Tibial nerve (tissue), 4 donors: Measurements from ENCODE around the gene DRAXIN. TPM values are rescaled to one million over a fixed set of nuclear protein-coding genes. Genes with fewer than 3 reads are reported as not detected.
A peak's percentile ranks its signal among the peaks of the same experiment; 100 is the strongest.

Experiments
- DNase-seq, 2 donors: peaks; one replicate each; pipeline ENCODE4 v3.0.0-alpha.2; 2019; ENCODE audit warnings: low spot score in 2 of 2
- H3K27ac ChIP-seq, 4 donors: fragments of 200-600 bp; sonication (generic) in 3 of 4; one replicate each; pipeline ENCODE4 v1.5.1; 2017 to 2019; ENCODE audit warnings: mild to moderate bottlenecking in 1 of 4
- H3K27me3 ChIP-seq, 2 donors: fragments of 200-600 bp; sonication (generic) in 1 of 2; one replicate each; pipeline versions ENCODE4 v1.5.1 to v1.6.0; 2017 to 2019
- H3K36me3 ChIP-seq, 3 donors: fragments of 200-600 bp; sonication (generic); one replicate each; pipeline ENCODE4 v1.5.1; 2018 to 2019
- H3K4me1 ChIP-seq, 4 donors: fragments of 200-600 bp; sonication (generic) in 3 of 4; one replicate each; pipeline ENCODE4 v1.5.1; 2017 to 2019
- H3K4me3 ChIP-seq, 4 donors: fragments of 200-600 bp; sonication (generic) in 3 of 4; one replicate each; pipeline ENCODE4 v1.5.1; 2017 to 2019; ENCODE audit warnings: mild to moderate bottlenecking in 1 of 4, moderate library complexity in 1 of 4
- H3K9me3 ChIP-seq, 4 donors: fragments of 200-600 bp; sonication (generic) in 3 of 4; one replicate each; pipeline ENCODE4 v1.5.1; 2017 to 2019
- CTCF ChIP-seq, 5 experiments: fragments of 200-600 bp in 3 of 5; fragments of 450-650 bp in 2 of 5; sonication (generic) in 3 of 5; IDR thresholded peaks; one replicate each; pipeline ENCODE4 v1.5.1; 2016 to 2019; ENCODE audit warnings: antibody characterized with exemption in 5 of 5, mild to moderate bottlenecking in 3 of 5, moderate library complexity in 2 of 5
- EP300 ChIP-seq, 2 donors: sonication (generic); formaldehyde crosslinking; IDR thresholded peaks; one replicate each; pipeline ENCODE4 v1.6.1; 2017; ENCODE audit warnings: antibody characterized with exemption in 2 of 2, mild to moderate bottlenecking in 1 of 2
- POLR2A ChIP-seq, 2 donors: fragments of 450-650 bp; IDR thresholded peaks; one replicate each; pipeline ENCODE4 v1.6.1; 2017; ENCODE audit warnings: antibody characterized with exemption in 2 of 2, mild to moderate bottlenecking in 2 of 2, moderate library complexity in 2 of 2
- WGBS, 2 donors: methylation state at CpG; one replicate each; pipeline ENCODE4 v1.1.5; 2018; 5-methylcytosine and 5-hydroxymethylcytosine counted together
- total RNA-seq, 4 donors: library from RNA; depleted of rRNA; stranded (reverse); fragments of >200 nt; gene quantifications; one replicate each; pipeline ENCODE4 v1.1.0, GENCODE V29; 2016

Gene DRAXIN
- total RNA-seq, 4 donors from 2014 or later: under 0.01 to 1.2 (median 0.20) TPM; not detected in 1

GRCh38 chr1:11680270-11681070, 11.0 kb upstream of the DRAXIN start:
- no peak for DNase-seq
- peak overlapping the region; percentile 58 to 95 (median 86) for H3K27ac ChIP-seq

GRCh38 chr1:11681071-11681771, 10.3 kb upstream of the DRAXIN start, which contains the start of gene MAD2L2:
TSS of gene MAD2L2 (minus strand) at chr1:11681148. CDS start at chr1:11680601, 547 bp downstream.
- Histone ChIP-seq H3K4me1 (peaks cover 0 to 28% (median 4%) of the 10 kb centered on the region in 4 donors), H3K27ac (peak within 1 kb of the TSS; percentile 58 to 95 (median 86)), H3K27me3 (no peaks in the 10 kb centered on the region), H3K36me3 (peaks cover 0 to 17% (median under 1%) of the 10 kb centered on the region in 3 donors), H3K9me3 (no peaks in the 10 kb centered on the region), H3K4me3 (peak within 1 kb of the TSS; percentile 61 to 97 (median 82))
- WGBS, 2 donors: 0% methylated on average over 31 to 35 of the region's 71 CpGs
- DNase-seq: peak; percentile 73 to 75
- TF ChIP-seq EP300 (IDR thresholded peaks at IDR 0.05): peak in 1 of 2 donors; percentile 81
- TF ChIP-seq POLR2A (IDR thresholded peaks at IDR 0.05): peak; percentile 18 to 61
- no peak for TF ChIP-seq CTCF (IDR thresholded peaks at IDR 0.05)

More at GRCh38 chr1:11680270-11681070, 11.0 kb upstream of the DRAXIN start:
- TF ChIP-seq EP300 (IDR thresholded peaks at IDR 0.05) (no peak), POLR2A (IDR thresholded peaks at IDR 0.05) (no peak), CTCF (IDR thresholded peaks at IDR 0.05) (no peak)
- Histone ChIP-seq H3K4me3 (peak overlapping the region; percentile 61 to 97 (median 82)), H3K27me3 (no peaks in the 10 kb centered on the region), H3K36me3 (peaks cover 0 to 25% (median 6%) of the 10 kb centered on the region in 3 donors), H3K9me3 (no peaks in the 10 kb centered on the region), H3K4me1 (peaks cover 0 to 28% (median 4%) of the 10 kb centered on the region in 4 donors)
- WGBS, 2 donors: 12 to 19% methylated on average over 16 to 52 of the region's 65 CpGs

GRCh38 chr1:11682287-11682771, 9.2 kb upstream of the DRAXIN start:
- WGBS, 2 donors: 36 to 42% methylated on average over 7 of the region's 7 CpGs
- Histone ChIP-seq H3K27ac (peak overlapping the region in 2 of 4 donors; percentile 88 to 95), H3K4me3 (no peak overlapping the region), H3K36me3 (peaks cover 0 to 6% (median 0%) of the 10 kb centered on the region in 3 donors), H3K27me3 (no peaks in the 10 kb centered on the region), H3K4me1 (peaks cover 0 to 28% (median 4%) of the 10 kb centered on the region in 4 donors), H3K9me3 (no peaks in the 10 kb centered on the region)
- DNase-seq: no peak
- TF ChIP-seq EP300 (IDR thresholded peaks at IDR 0.05) (no peak), CTCF (IDR thresholded peaks at IDR 0.05) (no peak), POLR2A (IDR thresholded peaks at IDR 0.05) (no peak)

- peak overlapping the region in 1 of 4 donors; percentile 14 for H3K27ac ChIP-seq
- H3K27me3 ChIP-seq: no peaks in the 10 kb centered on the region
- WGBS, 2 donors: 33 to 58% methylated on average over 1 of the region's 1 CpG
- TF ChIP-seq EP300 (IDR thresholded peaks at IDR 0.05): no peak
- no peak for TF ChIP-seq CTCF (IDR thresholded peaks at IDR 0.05)
- TF ChIP-seq POLR2A (IDR thresholded peaks at IDR 0.05): no peak
- H3K36me3 ChIP-seq: peaks cover 0 to 1% (median 0%) of the 10 kb centered on the region in 3 donors
- no peak overlapping the region for H3K4me3 ChIP-seq
- H3K9me3 ChIP-seq: no peaks in the 10 kb centered on the region
- no peak for DNase-seq
- H3K4me1 ChIP-seq: peaks cover 0 to 28% (median 4%) of the 10 kb centered on the region in 4 donors
These were observed 8.7 kb upstream of the DRAXIN start for GRCh38 chr1:11682799-11683198.
